NCI-H2171 (cell line): ENCODE data around the gene TDRD15.
"Not testable (repeated sequence)": the region's sequence is repeated elsewhere in the genome, so short reads cannot be mapped to it uniquely, and the experiment has no call there.

ENCODE experiments used
- DNase-seq: peaks from one replicate; lab custom pipeline; 2025; lab: John Stamatoyannopoulos, UW

TDRD15 gene

DNA sequence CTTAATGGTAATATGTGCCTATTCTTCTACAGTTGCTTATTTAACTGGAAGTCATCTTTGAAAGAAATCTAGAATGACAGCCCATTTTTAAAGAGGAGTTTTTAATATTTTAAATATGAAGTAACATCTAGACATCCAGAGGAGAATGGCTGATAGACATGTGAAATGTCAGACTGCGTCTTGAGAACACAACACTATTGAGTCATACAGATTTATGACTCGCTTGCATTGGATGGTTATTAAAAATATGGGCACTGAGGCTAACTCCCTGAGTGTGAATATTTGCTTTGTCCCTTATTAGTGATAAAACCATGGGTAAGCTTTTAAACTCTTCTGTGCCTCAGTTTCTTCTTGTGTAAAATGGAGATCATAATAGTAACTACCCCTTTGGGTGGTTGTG is 22.9 kb downstream of the TDRD15 start:
- DNase-seq = no peak

- no peak for DNase-seq
Measured at GRCh38 chr2:21148718-21149117, 24.9 kb downstream of the TDRD15 start.

- DNase-seq = not testable (repeated sequence)
Measured at GRCh38 chr2:21151234-21151633, 27.5 kb downstream of the TDRD15 start.

- no peak for DNase-seq
Measured at GRCh38 chr2:21155365-21156136, 31.8 kb downstream of the TDRD15 start.

GRCh38 chr2:21161122-21161521 is 37.4 kb downstream of the TDRD15 start:
- DNase-seq = no peak

DNA sequence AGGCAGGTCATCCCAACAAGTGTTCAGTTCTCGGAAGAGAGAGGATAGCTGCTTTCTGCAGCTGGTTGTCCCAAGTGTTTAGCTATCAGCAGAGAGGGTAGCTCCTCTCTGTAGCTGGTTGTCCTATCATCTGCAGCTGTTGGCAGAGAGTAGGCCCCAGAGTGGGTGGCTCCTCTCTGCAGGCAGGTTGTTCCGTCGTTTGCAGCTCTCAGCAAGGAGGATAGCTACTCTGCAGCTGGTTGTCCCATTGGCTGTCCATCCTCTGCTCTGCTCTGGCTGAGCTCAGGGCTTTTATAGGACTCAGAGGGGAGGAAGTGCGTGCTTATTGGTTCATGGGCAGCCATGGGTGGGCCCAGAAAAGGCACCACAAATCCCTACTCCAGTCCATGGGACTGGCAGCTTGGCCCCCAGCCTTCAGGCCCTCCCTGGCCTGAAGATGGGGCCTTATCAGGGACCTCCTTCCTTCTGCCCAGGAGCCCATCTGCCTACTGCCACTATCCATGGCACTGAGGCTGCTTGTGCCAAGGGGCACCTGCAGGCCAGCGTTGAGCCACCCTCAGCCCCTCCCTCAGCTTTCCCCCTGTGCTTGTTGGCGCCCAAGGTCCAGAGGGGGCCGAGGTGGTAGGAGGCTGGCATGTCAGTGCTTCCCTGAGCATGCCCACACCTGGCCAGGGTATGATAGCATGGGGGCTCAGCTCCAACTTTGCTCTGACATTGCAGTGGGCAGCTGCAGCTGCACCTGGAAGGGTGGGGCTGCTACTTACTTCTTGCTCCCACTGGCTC is 38.3 kb downstream of the TDRD15 start:
- DNase-seq = no peak

- no peak for DNase-seq
Measured at GRCh38 chr2:21162615-21162878, 38.8 kb downstream of the TDRD15 start.

DNA sequence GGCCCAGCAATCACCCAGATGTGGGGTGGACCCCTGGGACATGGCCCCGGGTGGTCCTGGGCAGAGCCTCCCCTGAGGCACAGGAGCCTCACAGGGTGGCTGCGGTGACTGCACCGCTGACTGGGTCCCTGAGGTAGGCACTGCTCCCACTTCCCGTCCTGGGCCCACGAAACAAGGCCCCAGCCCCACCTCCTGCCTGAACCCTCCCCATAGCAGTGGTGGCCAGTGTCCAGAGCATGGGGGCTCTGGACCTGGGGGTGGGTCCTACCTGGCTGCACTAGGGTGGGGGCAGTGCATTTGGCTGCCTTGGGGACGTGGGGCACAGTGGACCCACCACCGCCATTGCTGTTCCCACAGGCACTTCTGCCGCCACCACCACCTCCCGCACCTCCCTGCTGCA is 39.4 kb downstream of the TDRD15 start:
- no peak for DNase-seq

- no peak for DNase-seq
Measured at GRCh38 chr2:21165350-21165749, 41.6 kb downstream of the TDRD15 start.

DNA sequence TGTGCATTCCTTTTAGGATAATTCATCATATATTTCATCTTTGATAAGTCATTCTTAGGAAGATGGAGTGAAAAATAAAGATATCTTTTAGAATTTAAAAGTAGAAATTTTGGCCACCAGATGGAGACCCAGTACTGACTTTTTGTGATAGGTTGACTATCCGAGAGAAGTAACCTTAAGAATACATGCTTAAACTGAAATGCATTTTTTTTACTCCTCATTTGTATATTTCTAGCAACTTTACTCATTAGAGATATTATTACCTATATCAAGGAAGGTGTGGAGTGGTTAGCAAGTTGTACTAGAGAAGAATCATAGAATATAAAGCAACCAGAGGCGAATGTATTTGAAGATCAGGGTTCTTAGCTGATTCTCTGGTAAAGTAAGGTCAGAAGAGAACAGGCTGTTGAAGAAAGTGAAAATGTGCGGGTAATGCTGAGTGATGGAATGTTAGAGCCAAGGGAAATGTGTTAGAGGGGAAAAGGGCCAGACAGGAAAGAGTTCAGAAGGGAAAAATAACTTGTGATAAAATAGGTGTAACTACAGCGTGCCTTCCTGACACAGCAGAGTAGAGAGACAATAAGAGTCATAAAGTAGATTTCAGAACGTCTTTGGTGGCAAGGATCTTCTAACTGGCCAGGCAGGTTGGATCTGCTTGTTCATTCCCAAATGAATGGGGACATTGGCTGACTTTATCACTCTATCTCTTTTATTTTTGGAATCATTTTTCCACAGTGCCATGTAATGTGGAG is 52.3 kb downstream of the TDRD15 start:
- no peak for DNase-seq

DNA sequence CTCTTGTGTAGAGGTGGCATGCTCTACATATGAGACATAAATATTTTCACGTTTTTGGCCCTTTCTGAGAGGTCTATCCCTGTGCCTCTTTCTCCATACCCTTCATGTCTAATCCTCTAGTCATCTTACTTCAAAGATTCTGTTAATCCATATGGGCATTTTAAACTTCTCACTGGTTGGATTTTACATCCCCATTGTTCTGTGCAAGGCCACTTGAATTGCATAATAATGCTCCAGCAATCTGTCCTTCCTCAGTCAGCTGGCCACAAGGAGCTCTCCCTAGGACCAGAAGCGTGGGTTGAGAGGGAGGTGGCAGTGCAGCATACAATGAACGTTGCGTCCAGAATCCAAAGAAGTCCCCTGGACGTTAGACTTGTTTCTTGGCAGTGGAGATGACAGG is 58.2 kb downstream of the TDRD15 start:
- DNase-seq = no peak

- DNase-seq = no peak
Measured at GRCh38 chr2:21183306-21183705, 59.5 kb downstream of the TDRD15 start.

DNA sequence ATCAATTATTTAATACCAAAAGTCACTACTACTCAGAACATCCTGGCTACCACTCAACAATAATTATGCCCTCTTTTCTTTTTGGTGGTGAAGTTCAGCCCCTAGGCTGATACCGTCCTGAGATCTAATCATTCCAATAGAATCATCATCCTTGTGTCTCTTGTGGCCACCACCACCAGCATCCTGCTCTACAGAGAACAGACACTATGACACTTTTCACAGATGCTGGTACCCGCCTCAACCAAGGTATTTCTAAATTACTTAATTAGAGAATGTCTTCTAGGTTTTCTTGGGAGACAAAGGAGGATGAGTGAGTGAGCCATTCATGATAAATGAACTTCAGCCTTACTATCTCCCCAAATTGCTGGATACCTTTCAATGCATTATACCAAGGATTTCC is 60.0 kb downstream of the TDRD15 start:
- DNase-seq = no peak

DNA sequence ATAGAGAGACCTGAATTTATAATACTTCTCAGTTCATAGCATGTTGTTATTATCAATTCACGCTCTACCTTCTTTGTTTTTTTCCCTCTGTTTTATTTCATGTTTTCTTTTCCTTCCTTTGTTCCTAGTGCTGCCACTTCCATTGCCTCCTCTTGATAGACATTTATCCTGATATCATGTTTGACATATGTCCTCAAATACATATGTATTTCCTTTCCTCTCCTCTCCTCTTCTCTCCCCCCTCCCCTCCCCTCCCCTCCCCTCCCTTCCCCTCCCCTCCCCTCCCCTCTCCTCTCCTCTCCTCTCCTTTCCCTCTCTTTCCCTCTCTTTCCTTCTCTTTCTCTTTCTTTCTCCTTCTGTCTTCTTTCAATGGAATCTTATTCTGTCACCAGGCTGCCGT is 67.8 kb downstream of the TDRD15 start:
- no peak for DNase-seq
